ENCODE measurements around the gene RNF168.
"Not testable (repeated sequence)": the region's sequence is repeated elsewhere in the genome, so short reads cannot be mapped to it uniquely, and the experiment has no call there.

RNF168 gene

DNA sequence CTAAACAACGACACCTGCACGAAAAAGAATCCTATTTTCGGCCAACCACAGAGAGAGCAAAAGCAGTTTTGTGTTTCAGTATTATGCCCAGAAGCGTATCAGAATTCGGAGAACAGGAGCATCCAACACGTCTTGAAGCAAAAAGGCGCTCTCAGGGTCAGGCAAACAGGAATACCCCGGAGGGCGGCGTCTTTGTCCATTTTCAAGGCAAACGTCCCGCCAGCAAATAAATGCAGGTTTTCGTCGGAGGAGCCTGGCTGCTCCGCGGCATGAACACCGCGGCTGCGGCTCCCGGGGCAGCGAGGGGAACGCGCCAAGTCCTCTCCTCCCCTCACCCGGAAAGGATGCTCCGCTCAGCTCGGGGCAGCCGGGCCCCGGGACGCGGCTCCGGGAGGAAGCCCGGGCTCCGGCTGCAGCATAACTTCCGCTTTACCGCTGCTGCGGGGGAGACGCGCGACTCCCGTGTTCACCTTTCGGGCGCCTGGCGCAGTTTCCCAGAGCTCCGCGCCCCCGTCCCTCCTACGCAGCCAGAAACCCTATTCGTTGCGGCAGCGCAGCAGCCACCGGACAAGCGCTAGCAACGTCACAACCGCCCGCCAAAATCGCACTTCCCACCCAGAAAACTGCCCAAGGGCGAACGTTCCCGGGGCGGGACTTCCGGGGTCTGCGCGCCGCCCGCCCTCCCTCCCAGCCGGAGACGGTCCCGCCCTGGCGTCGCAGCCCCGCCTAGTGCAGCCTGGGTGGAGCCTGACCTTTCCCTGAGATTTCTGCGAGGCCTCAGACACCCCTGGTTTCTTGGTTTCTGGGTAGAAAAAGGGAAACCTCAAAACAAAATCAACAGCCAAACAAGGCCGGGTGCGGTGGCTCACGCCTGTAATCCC, at the start of gene RNF168:
RNF168 (minus strand) TSS at position 573 of the 881 bp plus-strand sequence. CDS start 595 bp downstream, outside the sequence.
- peak; percentile 97 for DNase-seq

DNA sequence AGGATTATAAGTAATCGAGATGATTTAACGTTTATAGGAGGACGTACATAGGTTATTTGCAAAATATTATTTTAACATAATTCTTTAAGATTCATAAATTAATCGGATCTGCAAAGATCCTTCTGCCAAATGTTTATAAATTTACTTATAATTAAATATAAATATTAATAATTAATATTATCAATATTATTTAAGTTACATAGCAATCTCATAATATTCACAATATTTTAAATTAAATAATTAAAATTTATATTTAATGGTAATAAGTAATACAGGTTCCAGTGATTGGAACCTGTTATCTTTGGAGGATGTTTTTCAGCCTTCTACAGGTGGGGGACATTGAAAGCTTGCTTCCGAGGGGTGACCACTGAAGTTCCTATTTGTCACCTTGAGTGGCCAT, 48.7 kb upstream of the RNF168 start:
- DNase-seq, result no peak

DNA sequence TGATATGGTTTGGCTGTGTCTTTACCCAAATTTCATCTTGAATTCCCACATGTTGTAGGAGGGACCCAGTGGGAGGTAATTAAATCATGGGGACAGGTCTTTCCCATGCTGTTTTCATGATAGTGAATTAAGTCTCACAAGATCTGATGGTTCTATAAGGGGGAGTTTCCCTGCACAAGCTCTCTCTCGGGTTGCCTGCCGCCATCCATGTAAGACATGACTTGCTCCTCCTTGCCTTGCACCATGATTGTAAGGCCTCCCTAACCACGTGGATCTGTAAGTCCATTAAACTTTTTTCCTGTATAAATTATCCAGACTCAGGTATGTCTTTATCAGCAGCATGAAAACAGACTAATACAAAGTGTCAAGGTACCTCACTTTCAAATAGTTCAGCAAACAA, 46.6 kb upstream of the RNF168 start:
- DNase-seq, result not testable (repeated sequence)

GRCh38 chr3:196549312-196549711, 45.7 kb upstream of the RNF168 start:
- DNase-seq, result not testable (repeated sequence)

DNA sequence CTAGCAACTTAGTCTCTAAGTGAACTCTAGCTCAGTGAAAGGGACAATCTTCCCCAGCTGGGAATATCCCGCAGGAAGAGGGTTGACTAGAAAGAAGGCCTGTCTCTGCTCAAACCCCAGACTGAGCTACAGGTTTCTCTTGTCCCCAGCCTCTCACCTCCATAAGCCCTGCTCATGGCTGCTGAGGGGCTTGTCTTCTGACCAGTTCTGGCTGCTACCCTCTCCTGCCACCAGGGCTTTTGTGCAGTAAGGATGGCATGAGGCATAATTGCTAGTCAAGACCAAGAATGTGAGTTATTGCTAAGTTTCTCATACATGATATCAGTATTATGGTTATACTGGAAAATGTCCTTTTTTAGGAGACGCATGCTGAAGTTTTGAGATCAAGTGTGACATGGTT, 43.5 kb upstream of the RNF168 start:
- DNase-seq, result no peak

GRCh38 chr3:196546537-196546936, 43.0 kb upstream of the RNF168 start:
- no peak for DNase-seq

DNA sequence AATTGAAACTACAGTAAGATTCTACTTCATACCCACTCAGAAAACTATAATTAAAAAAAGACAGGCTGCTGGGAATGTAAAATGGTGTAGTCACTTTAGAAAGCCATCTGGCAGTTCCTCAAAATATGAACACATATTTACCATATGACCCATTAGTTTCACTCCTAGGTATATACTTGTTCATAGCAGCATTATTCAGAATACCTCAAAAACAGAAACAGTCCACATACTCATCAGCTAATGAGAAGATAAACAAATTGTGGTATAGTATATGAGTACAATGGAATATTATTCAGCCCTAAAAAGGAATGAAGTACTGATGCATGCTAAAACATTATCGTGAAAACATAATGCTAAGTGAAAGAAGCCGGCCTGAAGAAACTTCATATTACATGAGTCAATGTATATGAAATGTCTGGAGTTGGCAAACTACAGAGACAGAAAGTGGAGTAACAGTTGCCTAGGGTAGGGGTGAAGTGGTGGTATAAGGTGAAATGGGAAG, 41.0 kb upstream of the RNF168 start:
- DNase-seq, result no peak

DNA sequence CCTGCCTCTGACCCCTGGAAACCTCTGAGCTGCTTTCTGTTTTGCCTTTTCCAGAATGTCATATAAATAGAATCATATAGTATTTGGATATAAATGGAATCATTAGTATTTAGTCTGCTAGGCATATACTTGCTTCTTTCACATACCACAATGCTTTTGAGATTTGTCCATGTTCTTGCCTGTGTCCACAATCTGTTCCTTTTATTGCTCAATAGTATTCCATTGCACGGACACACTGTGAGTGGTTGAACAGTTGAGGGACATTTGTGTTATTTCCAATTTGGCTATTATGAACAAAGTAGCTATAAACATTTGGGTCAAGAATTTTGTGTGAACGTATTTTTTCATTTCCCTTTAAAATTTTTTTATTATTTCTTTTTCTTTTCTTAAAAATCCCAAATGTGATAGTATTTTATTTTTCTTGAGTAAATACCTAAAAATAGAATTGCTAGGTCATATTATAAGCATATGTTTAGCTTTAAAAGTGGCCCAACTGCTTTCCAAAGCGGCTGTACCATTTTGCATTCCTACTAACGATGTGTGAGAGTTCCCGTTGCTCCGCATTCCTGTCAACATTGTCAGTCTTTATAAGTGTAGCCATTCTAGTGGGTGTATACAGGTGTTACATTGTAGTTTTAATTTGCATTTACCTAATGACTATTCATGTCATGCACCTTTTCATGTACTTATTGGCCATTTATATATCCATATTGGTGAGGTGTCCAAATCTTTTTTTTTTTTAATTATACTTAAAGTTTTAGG, 38.3 kb upstream of the RNF168 start:
- no peak for DNase-seq

- no peak for DNase-seq
These were observed 33.9 kb upstream of the RNF168 start for GRCh38 chr3:196537319-196537984.

- DNase-seq, result no peak
These were observed 29.7 kb upstream of the RNF168 start for GRCh38 chr3:196533260-196533681.

DNA sequence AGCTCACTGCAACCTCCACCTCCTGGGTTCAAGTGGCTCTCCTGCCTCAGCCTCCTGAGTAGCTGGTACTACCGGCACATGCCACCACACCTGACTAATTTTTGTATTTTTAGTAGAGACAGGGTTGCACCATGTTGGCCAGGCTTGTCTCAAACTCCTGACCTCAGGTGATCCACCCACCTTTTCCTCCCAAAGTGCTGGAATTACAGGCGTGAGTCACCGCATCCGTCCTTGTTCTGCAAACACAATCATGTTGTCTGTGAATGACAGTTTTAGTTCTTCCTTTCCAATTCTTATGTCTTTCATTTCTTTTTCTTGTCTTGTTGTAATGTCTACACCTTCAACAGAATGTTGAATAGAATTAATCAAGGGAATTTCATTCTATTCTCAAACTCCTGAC, 27.9 kb upstream of the RNF168 start:
- no peak for DNase-seq

DNA sequence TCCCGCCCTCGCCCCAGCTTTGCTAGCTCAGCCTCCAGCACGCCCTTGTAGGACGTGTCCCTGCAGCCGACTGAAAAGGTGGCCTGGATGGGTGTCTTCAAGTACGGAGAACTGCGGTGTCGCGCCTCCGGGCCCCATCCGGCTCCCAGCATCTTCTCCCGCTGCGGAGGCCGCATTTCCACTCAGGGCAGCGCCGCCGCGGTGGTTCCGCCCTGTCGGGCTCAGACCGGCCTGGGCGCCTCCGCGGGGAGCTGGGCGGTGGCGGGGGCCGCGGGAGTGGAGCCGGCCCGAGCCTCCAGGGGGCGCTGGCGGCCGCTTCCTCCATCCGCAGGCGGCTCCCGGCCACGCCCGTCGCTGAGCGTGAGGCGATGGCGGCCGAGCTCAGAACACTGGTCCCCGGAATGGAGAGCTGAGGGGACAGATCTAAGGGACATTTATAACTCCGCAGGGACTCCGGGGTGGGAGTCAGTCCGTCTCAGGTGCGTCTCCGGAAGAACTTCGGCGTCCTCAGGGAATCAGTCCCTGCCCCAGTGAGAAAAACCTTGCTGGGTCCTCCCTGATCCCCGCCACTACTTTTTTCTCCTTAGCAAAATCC, 25.2 kb upstream of the RNF168 start:
- peak; percentile 50 for DNase-seq

GRCh38 chr3:196525141-196525540, 21.6 kb upstream of the RNF168 start:
- no peak for DNase-seq

GRCh38 chr3:196524527-196524926, 21.0 kb upstream of the RNF168 start:
- DNase-seq, result no peak

- no peak for DNase-seq
These were observed 20.3 kb upstream of the RNF168 start for GRCh38 chr3:196523841-196524240.

DNA sequence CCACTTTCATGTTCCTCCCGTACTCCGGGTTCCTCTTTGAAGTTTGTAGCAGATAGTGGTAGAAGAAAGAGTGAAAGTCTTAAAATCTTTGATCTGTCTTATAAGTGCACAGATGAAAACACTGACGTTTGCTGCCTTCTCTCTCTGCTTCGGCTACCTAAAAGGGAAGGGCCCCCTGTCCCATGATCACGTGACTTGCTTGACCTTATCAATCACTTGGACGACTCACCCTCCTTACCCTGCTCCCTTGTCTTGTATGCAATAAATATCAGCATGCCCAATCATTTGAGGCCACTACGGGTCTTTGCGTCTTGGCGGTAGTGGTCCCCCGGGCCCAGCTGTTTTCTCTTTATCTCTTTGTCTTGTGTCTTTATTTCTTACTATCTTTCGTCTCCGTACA, 17.7 kb upstream of the RNF168 start:
- not testable (repeated sequence) for DNase-seq

DNA sequence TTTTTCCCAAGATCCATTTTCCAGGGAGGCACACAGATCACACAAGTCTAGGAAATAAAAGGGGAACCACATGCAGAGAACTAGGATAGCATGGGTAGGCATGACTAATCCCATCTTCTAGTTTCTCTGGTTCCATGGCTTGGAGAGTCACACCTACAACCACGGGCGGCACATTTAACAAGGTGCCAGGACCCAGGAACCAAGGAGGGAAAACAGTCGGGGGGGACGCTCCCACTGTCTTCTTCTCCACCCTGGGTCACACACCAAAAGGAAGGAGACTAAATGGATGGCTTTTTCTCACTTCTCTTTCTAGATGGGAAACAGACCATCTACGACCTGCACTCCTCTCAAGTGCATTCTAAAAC, 16.1 kb upstream of the RNF168 start:
- no peak for DNase-seq

DNA sequence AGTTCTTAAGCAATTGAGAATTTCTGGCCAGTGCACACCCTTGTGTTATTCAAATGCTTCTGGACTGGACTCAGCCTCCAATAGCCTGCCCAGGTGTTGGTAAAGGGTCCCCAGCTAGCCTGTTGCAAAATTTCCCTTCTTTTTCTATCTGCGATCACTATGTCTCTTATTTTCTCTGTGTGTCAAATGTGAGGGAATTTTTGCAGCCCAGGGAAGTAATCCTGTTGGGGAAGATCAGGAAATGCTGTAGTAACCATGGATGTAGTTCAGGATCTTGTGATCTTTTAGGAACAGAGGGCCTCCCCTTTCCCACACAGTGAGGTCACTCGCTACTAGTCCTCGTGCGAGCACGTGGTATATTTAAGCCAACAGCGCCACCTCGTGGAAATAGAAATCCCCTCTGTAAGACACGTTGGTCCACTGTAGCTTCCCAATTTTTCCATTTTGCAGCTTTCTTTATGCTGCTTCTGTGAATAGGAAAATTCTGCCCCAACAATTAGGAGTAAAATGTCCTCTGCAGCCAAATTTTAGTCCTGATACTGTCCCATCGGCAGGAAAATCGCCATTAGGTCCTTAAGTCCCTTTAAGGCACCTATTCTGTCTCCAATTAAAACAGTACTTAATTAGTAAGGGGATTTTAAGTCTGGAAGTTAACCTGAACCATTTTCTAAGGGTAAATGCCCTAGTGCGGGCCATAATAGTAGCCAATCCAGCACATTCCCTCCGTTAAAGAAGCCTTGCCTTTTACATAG, 15.6 kb upstream of the RNF168 start:
- DNase-seq, result no peak

GRCh38 chr3:196517919-196518318, 14.4 kb upstream of the RNF168 start:
- DNase-seq, result no peak

GRCh38 chr3:196517162-196517800, 13.7 kb upstream of the RNF168 start:
- DNase-seq, result no peak

GRCh38 chr3:196514913-196515621, 11.5 kb upstream of the RNF168 start, which contains the start of gene SMCO1:
TSS of gene SMCO1 (minus strand) at chr3:196515346. CDS start at chr3:196515209, 137 bp downstream.
- DNase-seq, result no peak

Data from left hindlimb (tissue), 1 donor.